Neural cell (in vitro differentiated cells): ENCODE data around the gene TRMT2A. TPM values are rescaled to one million over a fixed set of nuclear protein-coding genes. Genes with fewer than 3 reads are reported as not detected.
"Not testable (repeated sequence)": the region's sequence is repeated elsewhere in the genome, so short reads cannot be mapped to it uniquely, and the experiment has no call there.

ENCODE experiments used
- H2AFZ ChIP-seq: fragments of 200-600, 300-800 bp; sonication (generic), shearing (Covaris generic); 2 replicates; pipeline ENCODE4 v1.6.0; 2014; ENCODE audit warnings: low read depth, mild to moderate bottlenecking, antibody characterized with exemption, low read length, moderate library complexity
- H3F3A ChIP-seq: fragments of 200-600 bp; shearing (Covaris generic); 2 replicates; pipeline ENCODE4 v1.6.1; 2016; ENCODE audit warnings: mild to moderate bottlenecking, moderate library complexity, mixed read lengths, antibody characterized with exemption, low read length; ENCODE audit not compliant: insufficient read depth, poor library complexity, severe bottlenecking
- H3K27ac ChIP-seq: fragments of 200-600, 300-800 bp; sonication (generic), shearing (Covaris generic); 2 replicates; pipeline ENCODE4 v1.5.1; 2014; ENCODE audit warnings: mild to moderate bottlenecking, low read length, moderate library complexity
- H3K27me3 ChIP-seq: fragments of 300-800, 200-600 bp; sonication (generic), shearing (Covaris generic); 2 replicates; pipeline ENCODE4 v1.6.0; 2014; ENCODE audit warnings: mild to moderate bottlenecking, low read depth, low read length, moderate library complexity; ENCODE audit not compliant: insufficient read depth
- H3K36me3 ChIP-seq: fragments of 300-800, 200-600 bp; sonication (generic), shearing (Covaris generic); 2 replicates; pipeline ENCODE4 v1.5.1; 2014; ENCODE audit warnings: mild to moderate bottlenecking, antibody characterized with exemption, low read length, moderate library complexity; ENCODE audit not compliant: insufficient read depth
- H3K4me2 ChIP-seq: fragments of 300-800, 200-600 bp; sonication (generic), shearing (Covaris generic); 2 replicates; pipeline ENCODE4 v1.6.0; 2014; ENCODE audit warnings: mild to moderate bottlenecking, low read length
- H3K4me3 ChIP-seq: fragments of 300-800, 200-600 bp; sonication (generic), shearing (Covaris generic); 2 replicates; pipeline ENCODE4 v1.5.1; 2014; ENCODE audit warnings: mild to moderate bottlenecking, low read length, moderate library complexity
- H3K79me2 ChIP-seq: fragments of 200-600 bp; shearing (Covaris generic); replicated peaks from 2 replicates; pipeline ENCODE4 v1.6.0; 2014; ENCODE audit warnings: mild to moderate bottlenecking, low read length, moderate library complexity; ENCODE audit not compliant: insufficient read depth
- H3K9ac ChIP-seq: fragments of 300-800, 200-600 bp; sonication (generic), shearing (Covaris generic); 2 replicates; pipeline ENCODE4 v1.6.1; 2016; ENCODE audit warnings: mild to moderate bottlenecking, low read length, mixed read lengths
- H3K9me2 ChIP-seq: fragments of 200-600 bp; shearing (Covaris generic); 2 replicates; pipeline ENCODE4 v1.6.1; 2016; ENCODE audit warnings: mild to moderate bottlenecking, low read length, mixed read lengths; ENCODE audit not compliant: insufficient read depth
- H3K9me3 ChIP-seq: fragments of 200-600, 300-800 bp; sonication (generic), shearing (Covaris generic); 2 replicates; pipeline ENCODE4 v1.6.1; 2016; ENCODE audit warnings: mild to moderate bottlenecking, mixed run types, low read length, moderate library complexity, mixed read lengths
- H4K20me1 ChIP-seq: fragments of 200-600 bp; shearing (Covaris generic); 2 replicates; pipeline ENCODE4 v1.6.1; 2016; ENCODE audit warnings: mild to moderate bottlenecking, mixed run types; ENCODE audit not compliant: insufficient read depth
- CTCF ChIP-seq: fragments of 450-650 bp; IDR thresholded peaks from 2 replicates; pipeline ENCODE4 v1.5.1; 2014; ENCODE audit warnings: antibody characterized with exemption, mild to moderate bottlenecking, moderate library complexity; ENCODE audit not compliant: poor library complexity, severe bottlenecking
- EP300 ChIP-seq: fragments of 450-650 bp; conservative IDR thresholded peaks from 2 replicates; pipeline ENCODE4 v1.6.1; 2014; ENCODE audit warnings: antibody characterized with exemption, mild to moderate bottlenecking, moderate library complexity; ENCODE audit not compliant: poor library complexity, severe bottlenecking
- EZH2 ChIP-seq: fragments of 200-600, 300-800 bp; shearing (Covaris generic), sonication (generic); IDR thresholded peaks from 2 replicates; pipeline ENCODE4 v1.6.1; 2014; ENCODE audit warnings: antibody characterized with exemption, low read length, borderline replicate concordance, mild to moderate bottlenecking; ENCODE audit not compliant: insufficient read depth, poor library complexity, severe bottlenecking
- MXI1 ChIP-seq: fragments of 450-650 bp; conservative IDR thresholded peaks from 2 replicates; pipeline ENCODE4 v1.6.1; 2014; ENCODE audit warnings: antibody characterized with exemption, mild to moderate bottlenecking; ENCODE audit not compliant: poor library complexity, severe bottlenecking
- POLR2AphosphoS5 ChIP-seq: IDR thresholded peaks from 2 replicates; pipeline ENCODE4 v1.6.1; 2012
- RAD21 ChIP-seq: fragments of 450-650 bp; conservative IDR thresholded peaks from 2 replicates; pipeline ENCODE4 v1.6.1; 2014; ENCODE audit warnings: antibody characterized with exemption, mild to moderate bottlenecking, moderate library complexity
- REST ChIP-seq: IDR thresholded peaks from 2 replicates; pipeline ENCODE4 v1.6.1; 2012; ENCODE audit warnings: borderline replicate concordance
- SMC3 ChIP-seq: fragments of 450-650 bp; conservative IDR thresholded peaks from 2 replicates; pipeline ENCODE4 v1.6.1; 2014; ENCODE audit warnings: antibody characterized with exemption, mild to moderate bottlenecking, moderate library complexity; ENCODE audit not compliant: poor library complexity
- TAF1 ChIP-seq: IDR thresholded peaks from 2 replicates; pipeline ENCODE4 v1.6.1; 2012; ENCODE audit warnings: low read depth
- polyA plus RNA-seq: library from polyadenylated mRNA; depleted of rRNA; stranded (reverse); fragments of >200 nt; gene quantifications from 2 replicates; pipeline ENCODE4 v1.2.3, GENCODE V29; 2014

The TRMT2A gene
- polyA plus RNA-seq, 1 donor from 2014 or later = 96.7 TPM

GRCh38 chr22:20164863-20165262 is 47.8 kb upstream of the TRMT2A start:
- H4K20me1 ChIP-seq = no peaks in the 10 kb centered on the region
- no peak overlapping the region for H3K27ac ChIP-seq
- no peaks in the 10 kb centered on the region for H3K9me3 ChIP-seq
- H3K36me3 ChIP-seq = no peaks in the 10 kb centered on the region
- no peak for TF ChIP-seq RAD21
- no peak overlapping the region for H3K9ac ChIP-seq
- H3K79me2 ChIP-seq = no peaks in the 10 kb centered on the region
- no peaks in the 10 kb centered on the region for H3F3A ChIP-seq
- H3K4me2 ChIP-seq = no peak overlapping the region
- H2AFZ ChIP-seq = no peak overlapping the region
- H3K9me2 ChIP-seq = no peaks in the 10 kb centered on the region
- no peak overlapping the region for H3K4me3 ChIP-seq
- H3K27me3 ChIP-seq = no peaks in the 10 kb centered on the region

- Histone ChIP-seq H3F3A (no peaks in the 10 kb centered on the region), H3K79me2 (no peaks in the 10 kb centered on the region), H3K4me3 (no peak overlapping the region), H3K4me2 (no peak overlapping the region), H3K36me3 (no peaks in the 10 kb centered on the region), H3K9me2 (no peaks in the 10 kb centered on the region), H3K27ac (no peak overlapping the region), H3K27me3 (no peaks in the 10 kb centered on the region), H3K9ac (no peak overlapping the region), H4K20me1 (no peaks in the 10 kb centered on the region), H2AFZ (no peak overlapping the region), H3K9me3 (no peaks in the 10 kb centered on the region)
- TF ChIP-seq REST (no peak), RAD21 (no peak), EZH2 (no peak), POLR2AphosphoS5 (no peak), TAF1 (no peak), EP300 (no peak), CTCF (no peak), SMC3 (no peak), MXI1 (no peak)
These were observed 43.0 kb upstream of the TRMT2A start for GRCh38 chr22:20160041-20160440.

GRCh38 chr22:20159531-20159930 is 42.5 kb upstream of the TRMT2A start:
- not testable (repeated sequence) for H2AFZ ChIP-seq, H3K27ac ChIP-seq

More at GRCh38 chr22:20159531-20159930, 42.5 kb upstream of the TRMT2A start:
- H3K9ac ChIP-seq, H3K36me3 ChIP-seq, H3K9me3 ChIP-seq, H3K79me2 ChIP-seq, H3K9me2 ChIP-seq, H3K4me2 ChIP-seq, H3K27me3 ChIP-seq, H3K4me3 ChIP-seq, H4K20me1 ChIP-seq, H3F3A ChIP-seq: not testable (repeated sequence)
